Right lobe of liver (tissue), 4 donors: ENCODE measurements around the gene NKX2-3.

Experiments
- CTCF ChIP-seq, 4 donors: fragments of 200-600 bp in 3 of 4; fragments of 450-650 bp in 1 of 4; IDR thresholded peaks; one replicate each; pipeline versions ENCODE4 v1.5.1 to v1.8.0; 2016 to 2022; ENCODE audit warnings: antibody characterized with exemption in 4 of 4, mild to moderate bottlenecking in 2 of 4
- POLR2A ChIP-seq: fragments of 450-650 bp; IDR thresholded peaks from one replicate; pipeline ENCODE4 v1.6.1; 2017; ENCODE audit warnings: antibody characterized with exemption, mild to moderate bottlenecking
- donor health status: DM: no; HTN: no; CAD: no.
- donor health status: DM: no; HTN: no; CAD: no.
- donor health status: DM: no; HTN: yes; CAD: no.

- TF ChIP-seq CTCF (IDR thresholded peaks at IDR 0.05), result no peak
- TF ChIP-seq POLR2A, result no peak
These were observed 12.5 kb upstream of the NKX2-3 start for GRCh38 chr10:99520040-99520846.
